T-helper 9 cell (primary cell): Measurements from ENCODE around the gene ETS1.
A peak's percentile ranks its signal among the peaks of the same experiment; 100 is the strongest.

Experiments
- DNase-seq: peaks from one replicate; pipeline ENCODE4 v3.0.0-alpha.2; 2020

ETS1 gene

DNA sequence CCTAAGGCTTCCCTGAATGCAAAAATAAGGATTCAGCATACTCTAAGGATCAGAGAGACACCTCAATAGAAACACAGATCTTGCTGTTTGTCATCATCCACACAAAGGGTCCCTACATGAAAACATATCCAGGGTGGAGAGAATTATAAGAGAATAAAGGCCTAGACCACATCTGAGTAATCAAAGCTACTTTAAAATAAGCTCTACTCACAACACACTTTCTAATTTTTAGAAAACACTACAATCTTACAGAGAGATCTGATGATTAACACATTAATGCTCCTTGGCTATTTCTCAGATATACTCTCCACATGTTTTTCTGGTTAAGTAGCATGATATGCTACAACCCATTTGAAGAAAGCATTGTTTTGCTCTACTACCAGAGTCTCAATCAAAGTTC is 108.2 kb downstream of the ETS1 start:
- DNase-seq = no peak

DNA sequence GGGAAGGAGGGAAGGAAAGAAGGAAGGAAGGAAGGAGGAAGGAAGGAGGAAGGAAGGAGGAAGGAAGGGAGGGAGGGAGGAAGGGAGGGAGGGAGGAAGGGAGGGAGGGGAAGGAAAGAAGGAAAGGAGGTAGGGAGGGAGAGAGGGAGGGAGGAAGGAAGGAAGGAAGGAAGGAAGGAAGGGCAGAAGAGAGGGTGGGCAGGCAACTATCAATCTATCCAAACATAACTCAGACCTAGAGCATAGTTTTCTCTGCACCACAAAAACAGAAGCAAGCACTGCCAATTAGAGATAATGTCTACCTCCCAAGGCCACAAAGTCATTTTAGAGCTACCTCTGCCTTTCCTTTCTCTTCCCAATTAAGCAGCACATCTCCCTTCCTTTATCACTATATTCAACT is 109.1 kb downstream of the ETS1 start:
- DNase-seq = no peak

DNA sequence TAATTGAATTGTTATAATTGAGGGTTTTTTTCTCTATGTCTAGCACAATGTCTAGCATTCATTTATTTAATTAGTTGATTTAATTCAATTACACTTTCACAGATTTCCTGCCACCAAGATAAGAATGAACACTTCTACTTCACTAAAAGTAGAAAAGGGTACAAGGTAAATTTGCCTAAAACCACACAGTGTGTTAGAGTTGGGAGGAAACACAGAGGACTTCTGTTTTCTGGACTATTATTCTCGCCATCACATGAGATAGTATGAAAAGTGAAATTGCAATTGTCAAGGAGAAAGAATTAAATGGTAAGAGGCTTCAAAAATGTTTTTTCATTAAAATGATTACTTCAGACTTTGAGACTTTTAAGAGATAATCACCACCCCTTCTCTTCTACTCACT is 109.5 kb downstream of the ETS1 start:
- DNase-seq = no peak

DNA sequence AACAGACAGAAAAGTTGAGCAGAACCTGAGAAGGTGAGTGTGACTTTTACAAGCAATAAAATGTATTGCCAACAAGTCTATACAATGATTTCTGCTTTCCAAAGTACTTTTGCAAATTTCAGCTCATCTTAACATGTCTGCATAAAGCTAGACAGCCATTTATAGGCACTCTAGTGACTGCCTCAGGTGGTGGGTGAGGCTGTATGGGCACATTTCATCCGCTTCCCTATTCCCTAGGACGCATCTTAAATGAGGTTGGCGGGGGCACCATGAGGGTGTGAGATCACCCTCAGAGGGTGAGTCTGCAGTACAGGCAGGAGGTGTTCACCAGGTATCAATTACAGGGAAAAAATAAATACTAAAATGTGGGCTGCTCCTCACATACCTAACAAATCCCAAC is 110.1 kb downstream of the ETS1 start:
- no peak for DNase-seq

DNA sequence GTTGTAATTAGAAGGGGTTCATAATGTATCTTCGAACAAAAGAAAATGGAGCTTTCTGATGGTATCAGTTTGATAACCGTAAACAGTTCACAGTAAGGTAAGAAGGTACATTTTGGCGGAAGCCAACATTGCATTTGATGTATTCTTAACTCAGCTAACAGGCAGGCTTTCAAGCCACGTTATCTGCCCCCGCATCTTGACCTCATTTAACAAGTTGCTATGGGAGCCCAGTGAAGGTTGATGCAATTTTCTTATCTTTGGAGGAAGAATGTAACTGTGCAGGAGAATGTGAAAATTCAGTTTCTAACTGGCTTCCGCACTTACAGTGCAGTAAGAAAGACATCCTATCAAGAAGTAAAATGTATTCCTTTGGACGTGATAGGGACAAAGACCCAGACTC is 110.6 kb downstream of the ETS1 start:
- DNase-seq = peak; percentile 64

DNA sequence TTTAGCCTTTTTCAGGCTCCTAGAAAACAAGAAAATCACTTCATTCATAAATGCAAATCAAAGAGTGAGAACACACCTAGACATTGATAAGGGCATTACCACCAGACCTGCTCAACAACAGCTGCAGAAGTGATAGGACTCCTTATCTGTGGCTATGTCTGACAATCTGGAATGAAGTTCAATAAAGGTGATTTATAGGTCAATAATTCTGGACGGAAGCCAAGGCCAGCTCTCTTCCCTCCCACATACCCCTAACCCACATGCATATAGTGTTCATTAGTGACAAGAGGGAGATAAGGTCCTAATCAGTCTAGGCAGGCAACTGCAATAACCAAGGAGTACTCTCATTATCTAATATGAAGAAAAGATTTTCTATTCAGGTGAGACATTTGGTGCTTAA is 111.3 kb downstream of the ETS1 start:
- no peak for DNase-seq

DNA sequence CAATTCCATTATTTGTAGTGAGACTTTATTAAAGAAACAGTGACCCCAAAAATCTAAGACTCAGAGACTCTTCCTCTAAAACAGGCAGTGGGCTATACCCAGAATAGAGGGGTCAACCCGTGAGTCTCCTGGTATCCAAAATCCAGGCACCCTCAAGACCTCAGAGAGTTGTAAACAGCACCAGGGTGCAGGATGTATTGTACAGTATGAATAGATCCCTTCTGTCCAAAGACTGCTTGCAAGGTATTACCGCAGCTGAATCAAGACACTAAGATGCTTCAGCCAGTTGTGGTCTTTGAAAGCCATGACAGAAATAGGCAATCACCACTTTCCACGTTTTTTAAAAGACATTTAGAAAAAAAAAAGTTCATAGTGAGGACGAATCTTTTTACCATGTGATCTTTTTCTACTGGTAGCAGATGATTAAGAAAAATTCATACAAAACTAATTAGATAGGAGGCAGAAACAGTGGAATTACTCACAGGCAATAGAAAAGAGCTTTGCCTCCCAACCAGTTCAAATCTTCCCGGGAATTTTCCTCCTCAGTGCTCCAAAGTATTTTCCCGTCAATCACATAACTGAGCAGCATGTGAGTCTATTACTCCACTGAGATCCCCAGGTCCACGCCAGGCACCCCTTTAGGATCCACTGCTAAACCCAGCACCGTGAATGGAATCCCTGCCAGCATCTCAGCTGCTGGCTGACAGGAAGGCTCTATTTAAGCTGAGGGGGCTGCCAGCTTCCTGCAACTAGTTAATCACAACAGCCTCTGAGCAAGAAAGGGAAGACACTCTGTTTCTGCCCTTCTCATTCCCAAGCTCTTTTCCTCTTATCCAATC is 113.1 kb downstream of the ETS1 start:
- no peak for DNase-seq

DNA sequence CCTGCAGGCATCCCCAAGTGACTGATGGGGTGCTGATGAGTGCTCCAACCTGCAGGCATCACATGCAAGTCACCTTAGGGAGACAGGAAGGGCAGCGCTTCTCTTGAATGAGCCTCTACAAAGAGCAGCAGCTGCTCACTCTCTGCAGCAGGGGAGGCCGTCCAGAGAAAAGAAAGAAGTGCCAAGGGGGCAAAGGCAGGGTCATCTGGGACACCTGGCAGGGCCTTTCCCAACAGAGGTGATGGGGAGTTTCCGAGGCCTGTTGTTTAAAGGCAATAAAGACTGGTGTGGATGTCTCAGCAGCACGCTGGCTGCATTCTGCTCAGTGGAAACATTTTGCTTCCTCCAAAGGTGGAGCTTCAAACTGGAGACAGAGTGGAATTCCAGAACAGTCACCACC is 113.7 kb downstream of the ETS1 start:
- DNase-seq = no peak

DNA sequence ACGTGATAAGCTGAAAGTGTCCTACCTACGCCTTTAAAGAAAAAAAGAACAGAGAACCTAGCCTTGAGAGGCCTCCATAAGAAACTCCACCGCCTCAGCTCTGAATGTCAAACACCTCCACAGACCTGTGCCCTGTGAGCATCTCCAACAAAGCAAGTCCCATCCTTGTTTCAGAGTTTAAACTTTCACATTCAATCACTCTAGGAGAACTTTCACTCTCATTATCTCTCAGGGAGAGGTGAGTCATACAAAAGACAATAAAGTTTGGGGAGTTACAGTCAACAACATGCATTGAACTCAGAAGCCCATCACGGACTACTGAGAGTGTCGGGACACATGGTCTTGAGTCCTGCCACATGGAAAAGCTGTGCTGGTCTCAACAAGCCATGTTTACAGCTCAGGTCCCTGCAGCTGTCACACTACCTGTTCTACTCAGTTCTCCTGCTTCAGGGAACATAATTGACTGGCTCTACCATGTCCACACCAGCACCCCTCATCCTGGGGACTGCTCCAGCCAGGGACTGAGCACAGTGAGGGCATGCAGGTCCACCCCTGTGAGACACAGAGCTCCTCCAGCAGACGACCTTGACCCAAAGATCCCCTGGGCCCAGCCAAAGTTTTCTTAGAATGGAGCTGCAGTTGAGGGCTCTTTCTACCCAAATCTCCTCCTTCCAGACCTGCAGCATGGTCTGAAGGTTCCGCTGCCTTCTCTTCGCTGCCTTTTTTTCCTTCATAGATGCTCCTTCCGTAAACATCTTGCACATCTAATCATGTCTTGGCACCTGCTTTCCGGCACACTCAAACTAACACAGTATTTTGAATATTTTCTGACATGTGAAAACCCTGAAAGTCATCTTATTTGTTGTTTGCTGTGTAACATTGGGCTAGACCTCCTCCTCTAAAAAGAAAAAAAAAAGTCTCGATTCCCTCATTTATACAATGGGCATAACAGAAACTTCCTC is 114.9 kb downstream of the ETS1 start:
- no peak for DNase-seq

DNA sequence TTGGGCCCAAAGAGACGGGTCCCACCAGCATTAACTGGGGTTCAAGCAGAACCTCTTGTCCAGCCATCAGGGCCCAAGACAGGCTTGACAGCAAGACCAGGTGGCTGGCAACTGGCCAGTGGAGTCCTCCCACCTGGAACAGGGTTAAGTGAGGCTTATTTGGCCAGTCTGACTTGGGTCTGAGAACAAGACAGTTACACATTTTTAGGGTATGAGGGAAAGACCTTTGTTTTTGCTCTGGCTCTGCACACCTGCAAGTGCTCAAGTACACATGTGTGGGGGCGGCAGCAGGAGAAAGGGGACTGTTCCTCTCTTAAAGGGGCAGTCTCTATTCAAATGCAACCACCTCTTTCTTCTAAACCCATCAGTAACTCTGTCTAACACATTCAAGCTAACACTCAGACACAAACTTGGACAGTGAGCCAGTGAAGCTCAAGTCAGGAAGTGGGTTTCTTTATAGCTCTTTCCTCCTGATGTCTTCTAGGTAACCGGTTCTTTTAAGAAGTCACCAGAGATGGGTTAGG is 116.2 kb downstream of the ETS1 start:
- DNase-seq = no peak

DNA sequence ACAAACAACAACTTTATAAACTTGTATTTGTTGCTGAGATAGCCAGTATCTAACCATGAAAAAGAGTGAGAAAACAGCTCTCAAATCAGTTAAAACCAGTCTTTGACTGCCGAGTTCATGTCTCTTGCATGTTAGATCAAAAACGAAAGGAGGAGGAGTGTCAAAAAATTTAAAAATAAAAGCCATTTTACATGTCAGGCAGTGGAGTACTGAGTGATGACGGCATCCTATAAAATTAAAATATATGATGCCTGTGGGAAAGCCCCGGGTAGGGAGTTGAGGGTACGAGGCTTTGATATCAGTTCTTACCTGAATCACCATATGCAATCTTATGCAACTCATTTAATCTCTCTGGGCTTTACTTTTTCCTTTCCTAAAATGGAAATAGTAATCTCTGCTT is 117.3 kb downstream of the ETS1 start:
- DNase-seq = no peak

DNA sequence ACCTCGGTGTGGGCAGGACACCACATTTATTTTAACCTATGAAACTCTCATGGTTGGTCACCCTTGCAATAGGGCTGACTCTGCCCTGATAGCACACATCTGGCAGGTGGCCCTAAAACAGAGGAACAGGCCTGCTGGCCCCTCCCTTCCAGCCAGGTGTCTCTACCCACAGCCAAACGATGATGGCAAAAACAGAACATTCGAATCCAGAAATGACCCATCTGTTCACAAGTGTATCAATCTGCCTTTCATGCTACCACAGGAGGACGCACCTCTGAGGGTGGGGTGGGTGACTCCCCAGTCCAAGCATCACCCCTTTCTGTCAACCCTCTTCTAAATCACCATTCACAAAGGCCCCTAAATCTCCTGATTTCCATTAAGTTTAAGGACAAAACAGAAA is 118.1 kb downstream of the ETS1 start:
- DNase-seq = no peak

DNA sequence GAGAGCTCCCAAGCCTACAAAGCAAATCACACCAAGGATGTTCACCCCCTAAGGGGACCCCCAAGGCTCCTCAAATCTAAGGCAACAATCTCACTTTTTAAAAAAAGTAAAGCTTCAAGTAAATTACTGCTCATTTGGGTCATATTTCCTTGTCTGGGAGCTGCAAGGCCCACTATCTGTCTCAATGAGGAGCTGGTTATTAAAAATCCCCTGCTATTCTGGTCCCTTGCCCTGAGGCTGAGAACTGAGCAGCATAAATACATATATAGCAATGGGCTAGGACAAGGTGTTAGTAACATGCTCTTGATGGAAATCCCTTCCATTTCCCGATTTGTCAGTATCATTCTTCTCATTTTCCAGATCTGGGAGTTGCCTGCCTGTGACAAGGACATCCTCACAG is 119.2 kb downstream of the ETS1 start:
- no peak for DNase-seq

DNA sequence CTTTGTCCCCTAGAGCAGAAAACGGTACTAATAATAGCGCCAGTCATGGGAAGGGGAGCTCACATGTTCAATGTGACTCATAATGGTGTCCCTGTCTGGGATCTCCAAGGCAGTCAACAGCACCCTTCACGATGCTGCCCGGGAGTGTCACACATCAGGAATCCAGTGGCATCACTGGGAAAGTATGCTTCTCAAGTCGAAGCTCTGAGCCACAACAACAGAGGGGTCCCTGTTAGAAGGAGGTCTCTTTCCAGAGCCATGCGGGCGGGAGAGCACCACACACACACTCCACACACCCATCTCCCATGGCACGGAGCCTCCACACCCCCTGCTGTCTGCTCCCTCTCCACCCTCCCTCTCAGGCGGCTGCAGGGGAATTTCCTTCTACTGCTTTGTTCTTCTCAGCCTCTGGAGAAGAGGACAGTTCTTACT is 119.7 kb downstream of the ETS1 start:
- DNase-seq = peak; percentile 47

DNA sequence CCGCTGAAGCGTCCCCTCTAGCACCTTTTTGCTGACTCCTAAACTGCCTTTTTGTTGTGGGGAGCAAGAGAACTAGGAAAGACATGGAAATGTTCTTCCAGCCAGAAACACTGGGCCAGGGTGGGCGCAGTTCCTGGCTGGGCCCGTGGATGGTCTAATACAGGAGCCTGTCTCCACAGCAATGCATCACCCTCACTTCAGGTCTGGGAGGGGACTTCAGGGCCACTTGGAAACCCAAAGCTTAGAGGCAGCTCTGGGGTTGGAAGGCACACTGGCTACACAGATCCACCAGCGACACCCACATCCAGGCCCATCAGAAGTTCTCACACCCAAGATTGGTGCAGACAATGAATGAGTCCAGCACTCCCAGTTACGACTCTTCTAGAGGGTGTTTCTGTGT is 120.3 kb downstream of the ETS1 start:
- DNase-seq = no peak

DNA sequence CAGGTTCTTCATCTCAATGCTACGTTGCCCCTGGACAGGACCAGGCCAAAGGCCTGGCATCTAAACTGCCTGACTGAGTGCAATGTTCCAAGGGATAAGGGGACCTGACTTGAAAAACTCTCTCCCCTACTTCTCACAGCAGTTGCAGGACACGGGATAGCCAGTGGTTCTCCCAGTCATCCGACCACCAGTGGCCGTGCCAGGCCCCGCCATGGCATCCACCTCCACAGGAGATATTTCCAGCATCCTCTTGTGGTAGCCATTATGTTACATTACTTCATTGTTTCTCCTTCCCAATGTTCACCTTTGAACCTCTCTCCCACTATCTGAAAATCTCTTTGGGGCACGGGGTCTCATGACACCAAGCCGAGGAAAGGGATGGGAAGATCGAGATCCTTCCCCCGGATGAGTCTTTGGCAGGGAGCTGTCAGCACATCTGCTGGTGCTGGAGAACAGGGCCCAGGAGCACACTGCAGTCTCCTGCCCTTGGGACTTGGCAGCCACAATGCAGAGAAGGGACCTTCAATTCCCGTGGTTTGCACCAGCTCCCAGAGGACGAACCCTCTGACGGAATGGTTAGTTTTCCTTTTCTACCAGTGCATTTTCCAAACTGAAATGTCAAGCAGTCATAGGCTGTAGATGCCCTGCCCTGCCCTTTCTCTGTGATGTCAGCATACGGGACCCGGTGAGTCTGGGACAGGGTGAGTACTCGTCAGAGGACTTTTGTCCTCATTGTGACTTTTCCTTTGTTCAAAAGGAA is 121.2 kb downstream of the ETS1 start:
- no peak for DNase-seq

DNA sequence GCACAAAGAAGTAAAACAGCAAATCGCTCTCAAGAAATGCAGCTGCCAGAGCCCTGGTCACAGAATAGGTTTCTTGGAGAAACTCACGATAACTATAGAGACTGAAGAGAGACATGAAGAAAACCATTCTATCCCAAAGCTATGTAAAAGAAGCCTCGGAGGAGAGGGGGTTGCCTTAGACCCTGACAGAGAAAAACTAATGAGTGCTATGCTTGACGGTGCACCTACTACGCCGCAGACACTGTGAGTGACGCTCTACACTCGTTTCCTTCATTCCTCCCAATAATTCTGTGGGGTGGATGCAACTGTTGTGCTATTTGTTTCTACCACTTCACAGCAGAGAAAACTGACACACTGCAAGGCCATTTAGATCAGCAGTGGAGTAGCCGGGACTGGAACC is 121.8 kb downstream of the ETS1 start:
- DNase-seq = no peak

DNA sequence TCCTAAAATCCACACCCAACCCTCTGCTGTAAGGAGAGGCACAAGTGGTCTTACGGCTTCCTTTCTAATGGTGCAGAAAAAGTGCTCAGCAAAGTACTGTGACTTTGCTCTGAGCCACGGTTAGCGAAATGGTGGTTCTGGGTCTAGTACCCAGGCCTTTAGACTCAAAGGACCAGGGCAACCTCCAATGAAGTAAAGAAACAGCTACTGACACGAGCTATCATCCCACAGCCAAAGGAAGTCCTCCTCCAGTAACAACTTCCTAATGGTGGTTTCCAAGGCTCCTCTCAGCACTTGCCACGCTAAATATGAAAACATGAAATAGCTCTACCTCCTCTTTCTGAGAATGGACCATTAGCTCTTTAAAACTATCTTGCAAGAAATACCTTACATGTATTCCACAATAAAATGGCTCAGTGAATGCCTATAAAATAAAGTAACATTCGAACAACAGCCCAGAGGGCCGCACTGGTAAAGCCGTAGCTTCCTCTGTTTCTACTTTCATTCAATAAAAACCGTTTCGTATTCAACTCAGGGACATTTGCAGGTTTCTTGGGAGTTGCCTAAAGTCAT is 122.4 kb downstream of the ETS1 start:
- DNase-seq = no peak

DNA sequence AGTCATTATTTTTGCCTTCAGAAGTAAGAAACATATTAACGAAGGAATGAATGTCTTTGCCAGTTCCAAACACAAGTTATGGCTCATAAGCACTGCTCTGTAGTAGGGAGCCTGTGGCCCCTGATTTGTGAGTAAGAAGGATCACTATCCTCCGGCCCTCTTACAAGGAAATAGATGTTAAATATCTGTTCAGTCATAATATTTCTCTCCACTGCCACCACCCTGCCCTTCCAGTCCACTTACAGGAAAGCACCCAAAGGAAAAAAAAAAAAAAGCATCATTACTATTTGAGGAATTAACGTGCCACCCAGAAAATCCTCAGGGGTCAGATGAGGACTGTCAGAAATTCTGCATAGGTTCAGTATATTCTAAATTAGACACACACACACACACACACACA is 123.4 kb downstream of the ETS1 start:
- DNase-seq = no peak

DNA sequence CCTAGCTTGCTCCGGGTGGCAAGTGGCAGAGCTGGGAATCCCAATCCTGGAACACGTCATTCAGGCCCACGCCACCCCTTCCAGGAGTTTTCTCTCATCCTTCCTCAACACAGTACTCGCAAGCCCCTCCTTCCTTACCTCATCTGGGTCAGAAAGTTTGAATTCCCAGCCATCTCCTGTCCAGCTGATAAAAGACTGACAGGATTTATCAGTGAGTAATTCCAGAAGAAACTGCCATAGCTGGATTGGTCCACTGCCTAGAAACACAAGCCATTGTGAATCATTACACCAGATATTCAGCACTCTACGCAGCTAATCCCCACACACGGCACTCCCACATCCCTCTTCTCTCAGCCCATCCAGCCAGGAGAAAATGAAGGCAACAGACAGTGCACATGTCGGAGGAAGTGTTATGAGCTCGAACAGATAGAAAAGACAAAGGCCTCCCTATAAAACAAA is 124.0 kb downstream of the ETS1 start:
- DNase-seq = no peak

DNA sequence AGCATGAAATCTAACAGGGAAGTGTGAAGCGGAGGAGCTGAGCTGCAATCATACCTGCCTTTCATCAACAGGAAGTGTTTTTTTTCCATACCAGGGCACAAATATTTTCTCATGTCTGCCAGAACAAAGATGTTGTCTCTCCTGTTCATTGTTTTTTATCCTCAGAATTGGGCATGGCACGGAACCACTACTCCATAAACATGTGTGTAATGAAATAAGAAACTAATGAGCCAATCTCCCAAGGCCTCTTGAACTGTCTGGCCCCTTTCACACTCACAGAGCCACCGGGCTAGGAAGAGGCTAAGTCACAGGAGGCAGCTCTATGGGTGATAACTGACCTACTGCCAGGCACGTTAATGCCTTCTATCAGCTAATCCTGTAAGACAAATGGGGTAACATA is 124.4 kb downstream of the ETS1 start:
- no peak for DNase-seq

DNA sequence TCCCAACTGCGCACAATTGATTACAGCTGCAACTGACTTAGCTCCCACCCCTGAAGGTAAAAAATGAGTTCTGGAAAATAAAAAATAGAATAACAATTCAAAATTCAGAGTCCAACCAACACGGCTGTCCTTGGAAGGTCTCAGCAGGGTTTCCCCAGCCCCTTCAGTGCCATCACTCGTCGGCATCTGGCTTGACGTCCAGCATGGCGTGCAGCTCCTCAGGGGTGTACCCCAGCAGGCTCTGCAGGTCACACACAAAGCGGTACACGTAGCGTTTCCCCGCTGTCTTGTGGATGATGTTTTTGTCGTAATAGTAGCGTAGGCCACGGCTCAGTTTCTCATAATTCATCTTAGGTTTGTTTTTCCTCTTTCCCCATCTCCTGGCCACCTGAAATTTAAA is 125.2 kb downstream of the ETS1 start:
- DNase-seq = no peak

DNA sequence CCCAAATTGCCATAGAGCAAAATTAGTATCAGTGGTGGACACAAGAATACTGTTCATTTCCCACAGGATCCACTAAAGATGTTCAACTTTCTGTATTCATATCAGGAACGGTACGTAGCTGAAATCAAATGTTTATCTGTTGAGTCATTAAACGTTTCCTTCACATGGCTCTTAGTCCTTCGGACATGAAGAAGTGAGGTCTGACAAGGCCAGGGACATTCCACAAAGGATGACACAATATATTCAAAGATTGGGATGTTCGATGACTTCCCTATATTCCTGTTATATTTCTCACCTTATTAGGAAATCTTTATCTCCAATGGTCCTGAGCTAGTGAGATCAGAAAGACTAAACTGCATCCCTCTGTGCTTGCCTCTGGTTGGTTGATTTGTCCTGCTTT is 129.0 kb downstream of the ETS1 start:
- no peak for DNase-seq
